Ureter (tissue), 1 donor: ENCODE measurements around the gene RAB27A. TPM values are rescaled to one million over a fixed set of nuclear protein-coding genes. Genes with fewer than 3 reads are reported as not detected.

Experiments used
- total RNA-seq: library from RNA; stranded (reverse); gene quantifications from one replicate; pipeline ENCODE4 v1.2.4, GENCODE V29; 2023
- donor health status: DM: yes; HTN: yes; CAD: no.

The RAB27A gene
- total RNA-seq, 1 donor from 2014 or later: 29.0 TPM

Other genes starting within 250 kb of the RAB27A start
- gene RSL24D1, start 92.9 kb downstream of the RAB27A start, total RNA-seq: 62.2 TPM
- 9.9 TPM for gene PIGBOS1, start 29.3 kb upstream of the RAB27A start, total RNA-seq
- gene PIGB, start 29.4 kb upstream of the RAB27A start, total RNA-seq: 23.0 TPM
- 60.7 TPM for gene CCPG1, start 118.5 kb upstream of the RAB27A start, total RNA-seq
- 3.0 TPM for gene PIERCE2, start 118.7 kb upstream of the RAB27A start, total RNA-seq
- 5.3 TPM for gene DNAAF4, start 218.4 kb upstream of the RAB27A start, total RNA-seq